ENCODE results near the gene HRC.

DNA sequence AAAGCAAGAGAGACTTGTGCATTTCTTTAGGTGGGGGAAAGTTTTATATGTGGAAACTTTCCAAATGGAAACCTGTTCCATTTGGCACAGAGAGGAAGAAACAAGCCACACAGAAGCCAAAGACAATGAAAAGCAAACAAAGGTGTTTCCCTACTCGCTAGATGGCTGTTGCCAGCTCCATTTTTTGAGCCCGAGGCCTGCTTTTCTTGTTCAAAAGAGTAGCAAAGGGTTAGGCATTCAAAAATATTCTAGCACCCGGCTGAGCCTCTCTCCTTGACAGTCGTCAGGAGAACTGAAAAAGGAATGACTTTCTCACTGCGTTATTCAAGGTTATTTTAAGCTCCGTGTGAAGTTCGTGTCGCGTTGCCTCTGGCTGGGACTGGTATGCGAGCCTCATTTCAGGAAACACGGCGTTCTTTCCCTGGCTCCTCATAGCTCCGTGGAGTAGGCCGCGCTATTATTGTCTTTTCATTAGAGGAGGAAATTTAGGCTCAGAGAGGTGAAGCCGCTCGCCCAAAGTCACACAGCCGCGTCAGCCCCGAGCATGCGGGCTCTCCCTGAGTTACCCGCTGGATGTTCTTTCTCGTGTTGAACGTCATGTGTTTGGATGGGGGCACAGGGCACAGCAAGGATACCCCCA, 10.0 kb upstream of the HRC start:
- TF ChIP-seq EZH2phosphoT487 (IDR thresholded peaks at IDR 0.05; ENCODE audit: borderline replicate concordance, low read depth) = no peak
- TF ChIP-seq FOSL2 (IDR thresholded peaks at IDR 0.05; ENCODE audit: borderline replicate concordance, low read depth) = no peak
- TF ChIP-seq RCOR1 (IDR thresholded peaks at IDR 0.05; ENCODE audit: low read length) = no peak
- no peak for TF ChIP-seq FOXM1 (IDR thresholded peaks at IDR 0.05; ENCODE audit: low read depth)
- no peak for TF ChIP-seq FOXJ3 (CRISPR knock-in tag; IDR thresholded peaks at IDR 0.05)
- TF ChIP-seq CTCF (IDR thresholded peaks at IDR 0.05) = no peak
- TF ChIP-seq USF2 (IDR thresholded peaks at IDR 0.05; ENCODE audit: borderline replicate concordance, low read depth, low read length) = no peak
- TF ChIP-seq NRF1 (IDR thresholded peaks at IDR 0.05; ENCODE audit: low read depth, low read length) = no peak
- no peak for TF ChIP-seq POLR2AphosphoS5 (IDR thresholded peaks at IDR 0.05; ENCODE audit: low read depth, low read length)
- no peak for TF ChIP-seq EP300 (IDR thresholded peaks at IDR 0.05; ENCODE audit: borderline replicate concordance in 1 of 2, low read depth in 1 of 2, low read length in 1 of 2)
- TF ChIP-seq GABPA (IDR thresholded peaks at IDR 0.05; ENCODE audit: low read depth) = no peak
- TF ChIP-seq, protein P1, sequence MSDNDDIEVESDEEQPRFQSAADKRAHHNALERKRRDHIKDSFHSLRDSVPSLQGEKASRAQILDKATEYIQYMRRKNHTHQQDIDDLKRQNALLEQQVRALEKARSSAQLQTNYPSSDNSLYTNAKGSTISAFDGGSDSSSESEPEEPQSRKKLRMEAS (IDR thresholded peaks at IDR 0.05; ENCODE audit: low read depth) = no peak
- TF ChIP-seq ZBTB33 (IDR thresholded peaks at IDR 0.05; ENCODE audit: borderline replicate concordance, low read depth) = no peak
